Thyroid gland (tissue), 4 donors: Measurements from ENCODE around the gene PTCH2. TPM values are rescaled to one million over a fixed set of nuclear protein-coding genes. Genes with fewer than 3 reads are reported as not detected.

ENCODE experiments used
- DNase-seq, 2 donors: peaks; one replicate each; pipeline ENCODE4 v3.0.0-alpha.2; 2019
- H3K27ac ChIP-seq, 3 donors: fragments of 200-600 bp; sonication (generic); 1 replicate in 2 of 3; 2 replicates in 1 of 3; pipeline ENCODE4 v1.5.1; 2016 to 2019; ENCODE audit warnings: mild to moderate bottlenecking in 1 of 3, moderate library complexity in 1 of 3
- H3K27me3 ChIP-seq: fragments of 200-600 bp; sonication (generic); one replicate; pipeline ENCODE4 v1.5.1; 2019
- H3K36me3 ChIP-seq, 2 donors: fragments of 200-600 bp; sonication (generic); one replicate each; pipeline ENCODE4 v1.5.1; 2016 to 2019
- H3K4me1 ChIP-seq, 2 donors: fragments of 200-600 bp; sonication (generic); one replicate each; pipeline ENCODE4 v1.5.1; 2017 to 2019
- H3K4me3 ChIP-seq, 3 donors: fragments of 200-600 bp; sonication (generic); replicated peaks in 1 of 3; 1 replicate in 2 of 3; 2 replicates in 1 of 3; pipeline ENCODE4 v1.5.1; 2016; ENCODE audit warnings: mild to moderate bottlenecking in 1 of 3
- H3K9me3 ChIP-seq: fragments of 200-600 bp; sonication (generic); one replicate; pipeline ENCODE4 v1.5.1; 2017
- CTCF ChIP-seq, 6 experiments: fragments of 200-600 bp in 3 of 6; fragments of 450-650 bp in 3 of 6; sonication (generic) in 3 of 6; IDR thresholded peaks; one replicate each; pipeline ENCODE4 v1.5.1; 2016 to 2019; ENCODE audit warnings: antibody characterized with exemption in 6 of 6, mild to moderate bottlenecking in 2 of 6, inconsistent platforms in 1 of 6, moderate library complexity in 1 of 6
- POLR2A ChIP-seq, 2 donors: fragments of 450-650 bp; IDR thresholded peaks; one replicate each; pipeline ENCODE4 v1.6.1; 2017; ENCODE audit warnings: antibody characterized with exemption in 2 of 2, mild to moderate bottlenecking in 2 of 2, moderate library complexity in 1 of 2
- WGBS, 2 donors: methylation state at CpG; one replicate each; pipeline ENCODE4 v1.1.5; 2017; 5-methylcytosine and 5-hydroxymethylcytosine counted together
- intact Hi-C: fragments of 100-400 bp; cut with DNase I; formaldehyde crosslinking; loops from one replicate; pipeline ENCODE4 v1.15.1; 2023
- total RNA-seq, 4 donors: library from RNA; depleted of rRNA; stranded (reverse); fragments of >200 nt; gene quantifications; one replicate each; pipeline ENCODE4 v1.2.3, GENCODE V29; 2016

PTCH2 gene
- 1 to 10 TPM in 1 of 4 donors, under 1 TPM in 3; 0.15 to 1.0 (median 0.52) TPM for total RNA-seq

GRCh38 chr1:44842862-44843655, at the start of gene PTCH2:
Gene PTCH2, minus strand, starts transcription at chr1:44843253. Its CDS starts 321 bp downstream, at chr1:44842932.
- WGBS, 2 donors: 2 to 4% methylated on average over 23 to 47 of the region's 72 CpGs
- intact Hi-C loops: loop anchor here (5.0 kb wide), 1 partner anchor 169 kb away; the partner anchor contains the start of genes HECTD3 and UROD

GRCh38 chr1:44890007-44890406, 47.0 kb upstream of the PTCH2 start:
- WGBS, 2 donors: 89% methylated on average over 3 of the region's 3 CpGs
- no peak for DNase-seq
- no peaks in the 10 kb centered on the region for H3K36me3 ChIP-seq

More at GRCh38 chr1:44842862-44843655, at the start of gene PTCH2:
- DNase-seq: peak; percentile 75 to 84
- Histone ChIP-seq H3K27me3 (no peaks in the 10 kb centered on the region), H3K9me3 (no peaks in the 10 kb centered on the region), H3K4me1 (peaks cover 0 to 13% of the 10 kb centered on the region in 2 donors), H3K27ac (peak within 1 kb of the TSS; percentile 1 to 17 (median 8)), H3K36me3 (no peaks in the 10 kb centered on the region), H3K4me3 (peak within 1 kb of the TSS; percentile 38 to 48 (median 44))
- TF ChIP-seq POLR2A (IDR thresholded peaks at IDR 0.05) (peak in 1 of 2 donors; percentile 51), CTCF (IDR thresholded peaks at IDR 0.05) (no peak)

GRCh38 chr1:44885406-44885805, 42.4 kb upstream of the PTCH2 start:
- WGBS, 2 donors: 85 to 95% methylated on average over 6 of the region's 6 CpGs
- no peaks in the 10 kb centered on the region for H3K27me3 ChIP-seq
- H3K36me3 ChIP-seq: peaks cover 0 to 3% of the 10 kb centered on the region in 2 donors
- TF ChIP-seq POLR2A (IDR thresholded peaks at IDR 0.05) (no peak), CTCF (IDR thresholded peaks at IDR 0.05) (no peak)
- H3K4me3 ChIP-seq: no peak overlapping the region
- no peaks in the 10 kb centered on the region for H3K9me3 ChIP-seq
- no peak overlapping the region for H3K27ac ChIP-seq
- no peaks in the 10 kb centered on the region for H3K4me1 ChIP-seq
- intact Hi-C loops: no loop called here
- DNase-seq: no peak

More at GRCh38 chr1:44890007-44890406, 47.0 kb upstream of the PTCH2 start:
- Histone ChIP-seq H3K27ac (no peak overlapping the region), H3K9me3 (no peaks in the 10 kb centered on the region), H3K4me3 (no peak overlapping the region), H3K4me1 (no peaks in the 10 kb centered on the region), H3K27me3 (no peaks in the 10 kb centered on the region)
- intact Hi-C loops: no loop called here
- TF ChIP-seq POLR2A (IDR thresholded peaks at IDR 0.05) (no peak), CTCF (IDR thresholded peaks at IDR 0.05) (no peak)

GRCh38 chr1:44884746-44885145, 41.7 kb upstream of the PTCH2 start:
- H3K9me3 ChIP-seq: no peaks in the 10 kb centered on the region
- no peak for TF ChIP-seq CTCF (IDR thresholded peaks at IDR 0.05)
- TF ChIP-seq POLR2A (IDR thresholded peaks at IDR 0.05): no peak
- no peak overlapping the region for H3K27ac ChIP-seq
- no peaks in the 10 kb centered on the region for H3K4me1 ChIP-seq
- intact Hi-C loops: no loop called here
- WGBS, 2 donors: 42 to 74% methylated on average over 2 of the region's 2 CpGs
- H3K36me3 ChIP-seq: peaks cover 2 to 8% of the 10 kb centered on the region in 2 donors
- DNase-seq: peak in 1 of 2 donors; percentile 5
- no peaks in the 10 kb centered on the region for H3K27me3 ChIP-seq
- H3K4me3 ChIP-seq: no peak overlapping the region

DNA sequence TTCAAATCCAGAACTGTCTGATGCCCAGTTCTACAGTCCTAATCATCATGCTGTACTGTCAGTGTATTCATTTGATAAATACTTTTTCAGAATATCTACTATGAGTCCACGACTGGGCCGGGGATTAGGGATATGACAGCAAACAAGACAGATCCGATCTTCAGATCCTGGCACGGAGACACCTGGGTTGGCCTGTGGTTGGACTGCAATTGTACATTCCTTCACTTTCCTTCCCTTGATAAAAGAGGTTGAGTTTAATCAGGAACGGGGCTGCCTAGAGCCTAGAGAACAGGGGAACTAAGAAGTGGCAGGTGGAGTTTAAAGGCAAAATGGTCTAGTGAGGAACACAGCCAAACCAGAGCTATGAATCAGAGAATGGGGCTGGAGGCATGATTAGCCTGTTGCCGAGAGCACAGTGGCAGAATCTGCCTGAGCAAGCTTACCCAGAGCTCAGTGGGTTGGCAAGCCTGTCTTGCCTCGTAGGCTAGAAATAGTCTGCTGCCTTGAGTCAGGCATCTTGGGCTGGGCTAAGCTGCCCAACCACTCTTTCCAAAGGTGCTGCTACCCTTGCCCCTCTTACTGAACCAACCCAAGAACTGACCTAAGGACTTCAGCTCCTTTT, 38.1 kb upstream of the PTCH2 start:
- WGBS, 2 donors: 93 to 95% methylated on average over 7 of the region's 7 CpGs
- H3K27ac ChIP-seq: no peak overlapping the region
- intact Hi-C loops: no loop called here
- H3K4me3 ChIP-seq: no peak overlapping the region
- H3K36me3 ChIP-seq: peaks cover 6 to 11% of the 10 kb centered on the region in 2 donors
- no peak for TF ChIP-seq POLR2A (IDR thresholded peaks at IDR 0.05)
- TF ChIP-seq CTCF (IDR thresholded peaks at IDR 0.05): no peak
- no peaks in the 10 kb centered on the region for H3K4me1 ChIP-seq
- H3K9me3 ChIP-seq: no peaks in the 10 kb centered on the region
- DNase-seq: no peak
- no peaks in the 10 kb centered on the region for H3K27me3 ChIP-seq
